Fibroblast of skin of scalp (primary cell): Measurements from ENCODE around the gene MVB12B.

ENCODE experiments used
- DNase-seq: peaks from one replicate; pipeline ENCODE4 v3.0.0-alpha.2; 2013

Gene MVB12B

GRCh38 chr9:126386776-126387175 is 60.1 kb downstream of the MVB12B start:
- no peak for DNase-seq

GRCh38 chr9:126388964-126389708 is 62.5 kb downstream of the MVB12B start:
- DNase-seq: no peak

- DNase-seq: no peak
Observed at GRCh38 chr9:126389992-126390391, 63.4 kb downstream of the MVB12B start.

GRCh38 chr9:126390923-126391322 is 64.3 kb downstream of the MVB12B start:
- no peak for DNase-seq

- no peak for DNase-seq
Observed at GRCh38 chr9:126391713-126392661, 65.4 kb downstream of the MVB12B start.

GRCh38 chr9:126392662-126393371 is 66.2 kb downstream of the MVB12B start:
- DNase-seq: no peak

- DNase-seq: no peak
Observed at GRCh38 chr9:126393876-126394275, 67.2 kb downstream of the MVB12B start.

GRCh38 chr9:126394802-126395201 is 68.2 kb downstream of the MVB12B start:
- DNase-seq: no peak

GRCh38 chr9:126395439-126396212 is 69.0 kb downstream of the MVB12B start:
- DNase-seq: peak; percentile 29

- DNase-seq: no peak
Observed at GRCh38 chr9:126397056-126397455, 70.4 kb downstream of the MVB12B start.

GRCh38 chr9:126398403-126399058 is 71.9 kb downstream of the MVB12B start:
- peak; percentile 51 for DNase-seq

GRCh38 chr9:126399251-126399650 is 72.6 kb downstream of the MVB12B start:
- no peak for DNase-seq

GRCh38 chr9:126399789-126400188 is 73.2 kb downstream of the MVB12B start:
- DNase-seq: no peak

GRCh38 chr9:126400571-126400970 is 73.9 kb downstream of the MVB12B start:
- no peak for DNase-seq

- DNase-seq: no peak
Observed at GRCh38 chr9:126401107-126401506, 74.5 kb downstream of the MVB12B start.

GRCh38 chr9:126401581-126401980 is 75.0 kb downstream of the MVB12B start:
- no peak for DNase-seq

- peak; percentile 35 for DNase-seq
Observed at GRCh38 chr9:126403397-126403796, 76.8 kb downstream of the MVB12B start.

GRCh38 chr9:126404459-126404858 is 77.8 kb downstream of the MVB12B start:
- no peak for DNase-seq

- peak; percentile 45 for DNase-seq
Observed at GRCh38 chr9:126406075-126406667, 79.5 kb downstream of the MVB12B start.

- DNase-seq: peak; percentile 69
Observed at GRCh38 chr9:126407114-126407870, 80.7 kb downstream of the MVB12B start.
